ENCODE data around the gene CUX1.

Gene CUX1

DNA sequence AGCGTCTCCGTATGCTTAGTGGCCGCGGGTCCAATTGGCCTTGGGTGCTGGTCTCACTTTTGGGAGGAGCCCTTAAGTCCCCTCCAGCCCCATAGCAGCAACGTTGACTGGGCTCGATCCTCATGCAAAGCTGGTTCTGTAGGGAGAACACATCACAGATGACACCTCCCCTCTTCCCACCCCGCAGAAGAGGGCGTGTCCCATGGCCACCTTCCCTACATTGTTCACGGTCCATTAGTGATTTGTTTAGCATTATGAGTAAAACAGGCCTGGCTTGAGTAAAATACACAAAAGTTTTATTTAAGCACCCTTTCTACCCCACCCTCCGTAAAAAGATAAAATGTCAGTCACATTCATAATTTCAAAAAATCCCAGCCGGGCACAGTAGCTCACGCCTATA, 380.2 kb downstream of the CUX1 start:
- DNase-seq, result no peak

DNA sequence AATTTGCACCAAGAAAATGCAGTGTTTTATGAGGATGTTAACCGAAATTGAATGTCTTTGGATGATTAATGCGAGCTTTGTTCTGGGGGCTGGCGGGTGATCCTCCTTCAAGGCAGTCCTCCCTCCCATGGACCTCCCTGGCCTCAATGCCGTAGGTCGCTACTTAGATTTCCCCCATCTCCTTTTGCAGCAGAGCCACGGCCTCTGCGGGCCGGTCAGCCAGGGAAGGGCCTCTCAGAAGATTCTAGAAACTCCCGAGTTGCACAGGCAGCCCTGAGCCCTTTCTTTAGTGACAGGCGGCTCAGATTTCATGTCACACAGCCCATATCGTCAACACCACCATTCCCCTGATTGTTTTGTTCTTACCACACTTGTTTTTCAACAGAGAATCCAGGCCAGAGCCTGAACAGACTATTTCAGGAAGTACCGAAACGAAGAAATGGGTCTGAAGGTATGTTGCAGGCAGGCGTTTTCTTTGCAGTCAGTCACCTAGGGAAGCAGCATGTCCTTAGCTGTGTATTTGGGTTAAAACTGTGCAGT, 381.1 kb downstream of the CUX1 start:
- DNase-seq, result no peak

DNA sequence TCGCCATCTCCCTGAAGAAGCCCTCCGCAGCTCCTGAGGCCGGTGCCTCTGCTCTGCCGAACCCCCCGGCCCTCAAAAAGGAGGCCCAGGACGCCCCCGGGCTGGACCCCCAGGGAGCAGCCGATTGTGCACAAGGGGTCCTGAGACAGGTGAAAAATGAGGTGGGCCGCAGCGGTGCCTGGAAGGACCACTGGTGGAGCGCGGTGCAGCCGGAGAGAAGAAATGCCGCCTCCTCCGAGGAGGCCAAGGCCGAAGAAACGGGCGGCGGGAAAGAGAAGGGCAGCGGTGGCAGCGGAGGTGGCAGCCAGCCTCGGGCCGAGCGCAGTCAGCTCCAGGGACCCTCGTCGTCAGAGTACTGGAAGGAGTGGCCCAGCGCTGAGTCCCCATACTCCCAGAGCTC, 384.1 kb downstream of the CUX1 start:
- no peak for DNase-seq

DNA sequence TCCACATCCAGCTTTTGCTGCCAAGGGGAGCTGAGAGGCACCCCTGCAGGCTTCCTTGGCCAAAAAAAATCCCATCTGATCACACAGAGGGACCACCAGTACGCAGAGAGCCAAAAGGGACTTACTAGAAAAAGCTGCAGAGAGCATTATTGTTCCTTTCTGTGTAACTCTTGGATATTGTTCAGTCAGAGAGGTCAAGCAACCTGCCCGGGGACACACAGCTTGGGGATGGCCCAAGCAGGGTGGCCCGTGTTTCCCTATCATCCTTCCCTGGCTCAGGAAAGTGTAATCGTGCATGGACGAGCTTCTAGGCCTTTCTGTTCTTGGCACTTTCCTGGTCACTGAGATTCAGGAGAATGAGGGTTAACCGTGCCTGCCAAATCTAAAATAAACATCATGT, 385.1 kb downstream of the CUX1 start:
- no peak for DNase-seq

DNA sequence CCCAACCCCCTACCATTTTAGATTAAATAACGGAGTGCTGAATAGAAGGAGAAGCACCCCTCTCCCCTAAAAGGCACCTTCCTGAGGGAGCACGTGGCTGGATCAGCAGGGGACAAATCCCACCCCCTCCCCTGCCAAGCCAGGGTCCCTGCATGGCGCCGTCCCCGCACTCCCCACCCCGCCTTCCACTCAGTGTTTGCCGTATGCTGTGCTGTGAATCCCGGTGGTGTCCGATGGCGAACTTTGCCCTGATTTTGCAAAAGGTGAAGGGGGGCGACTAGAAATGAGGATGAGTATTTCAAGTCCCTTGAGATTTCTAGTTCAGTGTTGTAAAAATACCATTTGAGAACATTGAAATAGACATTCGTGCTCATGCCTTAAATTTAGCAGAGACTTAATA, 385.8 kb downstream of the CUX1 start:
- DNase-seq, result no peak

DNA sequence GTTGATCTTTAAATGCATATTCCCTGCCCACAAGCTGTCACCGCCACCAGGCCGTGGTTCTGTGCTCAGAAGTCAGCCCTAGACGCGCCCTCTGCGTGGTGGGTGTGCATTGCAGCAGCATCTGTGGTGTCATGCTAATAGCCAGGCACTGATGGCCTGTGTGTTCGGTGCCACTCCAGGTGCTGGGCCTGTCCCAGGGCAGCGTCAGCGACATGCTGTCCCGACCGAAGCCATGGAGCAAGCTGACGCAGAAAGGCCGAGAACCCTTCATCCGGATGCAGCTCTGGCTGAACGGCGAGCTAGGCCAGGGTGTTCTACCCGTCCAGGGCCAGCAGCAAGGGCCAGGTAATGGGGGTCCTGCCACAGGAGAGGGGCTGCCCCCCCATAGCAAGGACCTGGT, 386.8 kb downstream of the CUX1 start:
- DNase-seq, result no peak

DNA sequence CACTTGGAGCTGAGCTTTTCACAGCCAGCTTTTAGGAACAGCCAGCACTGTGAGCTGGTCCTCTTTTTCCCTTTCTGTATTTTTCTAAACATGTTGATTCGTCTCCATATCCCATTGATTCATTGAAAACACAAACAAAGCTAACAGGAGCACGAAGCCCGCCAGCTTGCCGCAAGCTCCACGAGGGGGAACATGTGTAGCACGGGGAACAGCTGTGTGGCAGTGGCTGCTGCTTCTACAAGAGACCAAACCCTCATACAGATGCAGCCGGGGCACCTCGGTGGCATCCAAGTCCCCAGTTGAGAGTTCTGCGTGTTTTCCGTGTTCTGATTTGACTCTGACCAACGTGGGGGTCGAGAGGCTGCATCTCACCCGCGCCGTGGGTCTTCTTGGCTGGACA, 388.5 kb downstream of the CUX1 start:
- no peak for DNase-seq

DNA sequence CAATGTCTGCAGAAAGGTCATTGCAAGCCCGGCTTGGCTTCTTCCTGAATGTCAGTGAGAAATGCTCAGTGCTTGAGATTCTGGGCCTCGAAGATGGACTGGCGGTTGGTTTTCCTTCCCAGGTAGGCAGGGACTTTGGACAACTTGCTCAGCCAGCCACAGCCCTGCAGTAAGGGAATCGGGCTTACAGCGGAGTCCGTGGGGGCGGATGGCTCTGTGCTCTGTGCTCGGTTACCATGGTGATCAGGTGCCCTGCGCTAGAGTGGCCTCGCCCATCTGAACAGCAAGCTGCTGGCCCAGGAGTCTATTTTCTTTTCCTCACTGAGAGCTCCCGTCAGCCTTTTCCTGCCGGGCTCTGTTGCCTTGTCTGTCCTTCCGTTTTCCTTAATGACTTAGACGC, 391.4 kb downstream of the CUX1 start:
- no peak for DNase-seq

DNA sequence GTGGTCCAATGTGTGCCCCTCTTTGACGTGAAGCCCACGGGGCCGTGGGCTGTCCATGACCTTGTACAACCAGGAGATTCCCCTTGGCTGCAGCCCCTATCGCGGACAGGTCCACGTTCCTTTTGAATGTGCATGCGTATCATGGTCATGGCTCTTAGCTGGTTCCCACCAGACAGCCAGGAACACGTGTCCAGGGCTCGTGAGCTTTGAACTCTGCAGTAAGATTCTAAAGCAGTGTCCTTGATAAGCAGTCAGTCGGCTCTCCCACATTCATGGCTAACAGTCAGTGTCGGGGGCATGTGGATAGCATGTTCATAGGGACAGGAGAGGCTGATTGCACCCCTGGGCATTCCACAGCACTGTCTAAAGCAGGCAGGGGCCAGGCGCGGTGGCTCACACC, 393.4 kb downstream of the CUX1 start:
- no peak for DNase-seq

DNA sequence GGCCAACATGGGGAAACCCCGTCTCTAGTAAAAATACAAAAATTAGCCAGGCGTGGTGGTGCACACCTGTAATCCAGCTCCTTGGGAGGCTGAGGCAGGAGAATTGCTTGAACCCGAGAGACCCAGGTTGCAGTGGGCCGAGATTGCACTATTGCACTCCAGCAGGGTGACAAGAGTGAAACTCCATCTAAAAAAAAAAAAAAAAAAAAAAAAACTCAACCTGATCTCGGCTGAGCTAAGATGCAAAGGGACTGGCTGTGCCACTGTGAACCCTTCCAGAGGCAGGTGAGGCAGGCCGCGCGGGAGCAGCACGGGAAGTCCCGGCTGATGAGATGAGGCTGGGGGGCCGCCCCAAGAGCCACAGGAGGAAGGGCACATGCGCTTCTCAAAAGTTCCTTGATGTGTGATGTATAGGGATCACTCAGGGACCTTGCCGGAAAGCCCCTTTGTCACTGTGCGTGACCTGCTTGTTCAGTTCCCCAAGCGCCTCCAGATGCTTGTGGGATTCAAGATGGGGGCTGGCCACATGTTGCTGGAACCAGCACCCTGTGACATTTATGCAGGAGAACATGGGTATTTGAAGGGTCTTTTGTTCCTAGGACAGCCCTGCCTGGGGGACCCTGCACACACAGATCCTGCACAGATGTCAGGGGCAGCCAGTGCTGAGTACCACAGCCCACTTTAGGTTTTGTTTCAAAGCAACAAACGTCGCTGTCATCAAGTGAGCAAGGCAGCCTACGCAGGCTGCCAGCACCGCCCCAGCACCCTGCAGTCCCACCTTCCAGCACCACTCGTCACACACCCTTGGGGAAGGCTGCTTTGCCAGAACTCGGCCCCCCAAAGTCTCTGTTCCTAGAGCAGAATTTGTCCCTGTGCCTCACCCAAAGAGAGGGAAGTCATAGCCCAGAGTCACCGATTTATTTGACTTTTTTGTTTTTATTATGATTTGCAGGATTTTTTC, 394.4 kb downstream of the CUX1 start:
- no peak for DNase-seq

DNA sequence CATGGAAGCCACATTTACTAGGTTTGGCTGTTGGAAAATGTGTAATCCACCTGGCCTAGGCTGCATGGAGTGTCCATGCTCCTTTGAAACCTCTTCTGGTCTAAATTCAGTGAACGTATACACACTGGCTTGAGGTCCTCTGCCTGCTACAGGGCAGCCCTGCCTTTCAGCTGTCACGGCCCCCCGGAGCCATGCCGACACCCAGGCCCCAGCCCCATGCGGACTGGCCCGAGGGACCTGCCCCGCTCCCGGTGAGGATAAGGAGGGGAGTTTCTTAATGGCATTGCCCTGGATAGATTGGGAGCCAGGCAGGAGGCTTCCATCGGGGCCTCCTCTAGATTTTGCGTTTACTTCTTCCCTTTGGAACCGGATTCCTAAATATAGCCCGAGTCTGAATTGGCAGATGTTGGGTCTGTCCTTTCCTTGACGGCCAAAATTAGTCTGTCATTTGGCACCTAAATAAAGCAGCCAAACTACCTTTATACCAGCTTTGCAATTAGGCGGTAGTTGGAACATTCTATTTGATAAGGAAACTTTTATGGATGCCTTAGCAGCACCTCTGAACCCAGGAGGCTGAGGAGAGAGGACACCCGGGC, 397.1 kb downstream of the CUX1 start:
- DNase-seq, result no peak

DNA sequence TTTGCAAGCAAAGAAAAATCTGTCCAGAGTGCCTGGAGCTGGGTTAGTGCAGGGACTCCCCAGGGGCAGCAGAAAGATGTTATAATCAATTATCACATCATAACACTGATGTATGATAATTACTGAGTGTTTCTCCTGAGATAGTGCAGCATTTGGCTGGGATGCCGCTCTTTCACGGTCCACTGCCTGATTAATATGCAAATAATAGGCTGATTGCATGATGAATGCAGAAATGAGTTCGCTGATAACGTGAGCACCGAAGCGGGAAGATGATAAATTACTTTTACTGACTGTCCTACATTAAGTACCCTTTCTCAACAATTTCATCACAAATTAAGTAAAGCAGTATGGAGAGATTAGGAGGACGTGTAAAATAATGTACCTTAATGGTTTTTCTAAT, 397.8 kb downstream of the CUX1 start:
- DNase-seq, result no peak

DNA sequence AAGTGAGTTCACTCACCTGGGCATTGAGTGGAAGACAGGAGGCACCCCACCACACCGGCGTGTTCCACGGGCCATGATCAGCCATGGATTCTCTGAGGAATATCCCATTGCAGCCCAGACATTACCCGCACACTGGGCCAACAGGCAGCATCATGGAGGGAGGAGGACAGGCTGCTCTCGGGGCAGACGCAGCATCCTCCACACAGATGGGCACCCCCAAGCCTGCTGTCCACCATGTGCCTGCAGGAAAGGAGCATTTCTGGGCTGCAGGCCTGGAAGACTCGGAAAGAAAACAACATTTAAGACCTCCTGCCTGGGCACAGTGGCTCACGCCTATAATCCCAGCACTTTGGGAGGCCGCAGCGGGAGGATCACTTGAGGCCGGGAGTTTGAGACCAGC, 398.3 kb downstream of the CUX1 start:
- no peak for DNase-seq

DNA sequence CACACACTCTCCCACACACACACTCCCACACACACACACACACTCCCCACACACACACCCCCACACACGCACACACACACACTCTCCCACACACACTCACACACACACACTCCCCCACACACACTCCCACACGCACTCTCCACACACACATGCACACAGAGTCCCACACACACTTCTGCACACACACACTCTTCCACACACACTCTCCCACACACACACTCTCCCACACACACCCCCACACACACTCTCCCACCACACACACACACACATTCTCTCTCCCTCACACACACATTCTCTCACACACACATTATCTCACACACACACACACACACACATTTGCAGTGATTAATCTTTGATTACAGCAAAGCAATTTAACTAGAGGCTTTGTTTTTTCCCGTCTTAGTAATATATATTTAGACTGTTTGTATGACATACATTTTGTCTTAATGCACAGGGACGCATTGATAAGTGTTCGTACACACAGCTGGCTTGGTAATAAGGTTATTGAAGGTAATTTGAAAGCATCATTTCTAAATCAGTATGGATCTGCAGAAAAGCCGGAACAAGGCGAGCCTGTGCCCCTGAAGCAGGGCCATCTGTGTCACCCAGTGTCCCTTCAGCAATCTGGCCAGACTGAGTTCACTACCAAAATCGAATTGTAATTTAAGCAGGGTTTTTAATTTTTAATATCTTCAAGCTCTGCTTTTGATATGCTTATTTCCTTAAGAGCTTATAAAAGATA, 399.3 kb downstream of the CUX1 start:
- no peak for DNase-seq

DNA sequence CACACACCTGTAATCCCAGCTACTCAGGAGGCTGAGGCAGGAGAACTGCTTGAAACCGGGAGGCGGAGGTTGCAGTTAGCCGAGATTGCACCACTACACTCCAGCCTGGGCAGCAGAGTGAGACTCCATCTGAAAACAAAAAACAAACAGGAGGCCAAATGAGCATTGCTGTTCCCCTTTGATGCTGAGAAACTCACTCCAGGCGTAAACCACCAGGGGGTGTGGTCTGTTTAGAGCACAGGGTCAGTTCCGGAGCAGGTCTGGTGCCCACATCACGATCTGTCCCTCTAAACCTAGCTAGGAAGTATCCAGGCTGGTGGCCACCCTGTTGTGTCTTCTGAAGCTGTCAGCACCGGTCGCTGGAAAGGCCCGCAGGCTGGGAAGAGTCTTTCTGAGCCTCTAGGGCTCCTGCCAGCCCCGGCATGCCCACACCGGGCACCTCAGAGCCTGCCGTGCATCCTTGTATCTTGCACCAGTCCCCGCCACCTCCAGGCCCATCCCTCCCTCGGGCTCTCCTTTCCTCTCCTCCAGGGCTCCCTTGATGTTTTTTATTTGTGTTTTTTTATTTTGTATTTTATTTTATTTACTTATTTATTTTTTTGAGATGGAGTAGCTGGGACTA, 402.9 kb downstream of the CUX1 start:
- no peak for DNase-seq

DNA sequence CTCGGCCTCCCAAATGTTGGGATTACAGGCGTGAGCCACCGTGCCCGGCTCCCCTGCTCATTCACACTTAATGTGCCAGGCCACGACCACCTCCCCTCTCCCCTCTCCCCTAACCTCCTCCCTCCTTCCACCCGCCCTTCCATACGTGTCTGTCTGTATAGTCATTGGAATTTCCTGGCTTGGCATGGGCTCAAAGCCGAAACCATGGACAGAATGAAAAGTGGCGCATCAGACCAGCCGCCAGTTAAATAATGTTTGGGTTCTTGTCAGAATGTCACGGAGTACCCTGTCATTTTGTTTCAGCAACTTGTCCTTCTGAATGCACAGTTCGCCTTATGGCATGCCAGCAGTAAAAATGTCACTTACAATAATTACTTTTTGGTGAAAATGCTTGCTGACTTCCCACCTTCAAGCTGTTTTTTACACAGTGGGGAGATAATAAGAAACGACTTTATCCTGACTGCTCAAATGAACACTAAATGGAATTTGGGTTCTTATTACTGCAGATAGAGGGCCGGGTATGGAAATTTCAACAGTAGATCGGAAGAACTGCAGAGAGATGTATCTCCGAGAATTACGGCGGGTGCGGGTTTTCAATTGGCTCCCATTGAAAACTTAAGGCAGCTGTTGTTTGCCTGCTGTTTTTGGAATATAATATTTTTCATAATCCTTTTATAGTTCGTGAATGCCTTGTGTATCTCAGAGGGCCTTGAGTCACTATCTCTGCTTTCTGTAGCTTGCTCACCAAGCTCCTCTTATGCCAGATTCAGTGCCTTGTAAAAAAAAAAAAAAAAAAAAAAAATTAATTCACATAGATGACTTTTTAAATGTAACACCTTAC, 403.8 kb downstream of the CUX1 start:
- no peak for DNase-seq

DNA sequence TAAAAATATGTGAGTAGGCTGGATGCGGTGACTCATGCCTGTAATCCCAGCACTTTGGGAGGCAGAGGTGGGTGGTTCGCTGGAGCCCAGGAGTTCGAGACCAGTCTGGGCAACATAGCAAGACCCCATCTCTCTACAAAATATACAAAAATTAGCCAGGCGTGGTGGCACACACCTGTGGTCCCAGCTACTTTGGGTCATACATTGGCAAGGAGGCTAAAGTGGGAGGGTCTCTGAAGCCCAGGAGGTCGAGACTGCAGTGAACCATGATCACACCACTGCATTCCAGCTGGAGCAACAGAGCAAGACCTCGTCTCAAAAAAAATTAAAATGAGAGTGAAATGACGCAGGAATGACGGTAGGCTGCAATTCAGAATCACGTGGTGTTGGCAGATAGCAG, 404.5 kb downstream of the CUX1 start:
- no peak for DNase-seq

DNA sequence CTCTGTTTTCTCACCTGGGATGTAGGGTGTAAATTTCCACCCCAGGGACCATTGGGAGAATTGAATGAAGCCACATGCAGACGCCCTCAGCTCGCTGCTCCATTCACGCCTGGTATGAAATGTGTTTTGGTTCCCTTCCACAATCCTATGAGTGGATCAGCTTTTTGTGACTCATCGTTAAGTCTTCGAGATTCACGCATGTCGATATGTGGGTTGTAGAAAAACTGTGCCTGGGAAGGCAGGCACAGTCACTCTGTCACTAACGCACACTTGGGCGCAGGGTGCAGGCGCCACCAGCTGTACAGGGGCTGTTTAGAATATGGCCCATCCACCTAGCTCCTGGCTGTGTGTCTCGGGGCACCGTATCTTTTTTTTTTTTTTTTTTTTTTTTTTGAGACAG, 405.0 kb downstream of the CUX1 start:
- no peak for DNase-seq

DNA sequence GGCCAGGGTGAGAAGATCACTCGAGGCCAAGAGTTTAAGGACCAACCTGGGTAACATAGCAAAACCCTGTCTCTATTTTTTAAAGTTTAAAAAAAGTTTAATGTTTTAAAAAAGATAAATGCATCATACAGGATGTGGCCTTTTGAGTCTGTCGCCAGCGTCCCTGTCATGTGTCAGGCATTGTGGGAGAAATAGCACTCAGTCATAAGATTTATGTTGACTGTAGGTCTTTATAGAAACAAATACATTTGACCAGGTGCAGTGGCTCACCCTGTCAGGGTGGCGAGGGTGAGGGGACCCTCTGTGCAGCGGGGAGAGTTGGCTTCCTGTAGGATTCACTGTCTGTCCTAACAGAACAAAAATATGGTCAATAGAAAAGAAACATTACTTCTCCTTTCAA, 405.8 kb downstream of the CUX1 start:
- DNase-seq, result no peak

DNA sequence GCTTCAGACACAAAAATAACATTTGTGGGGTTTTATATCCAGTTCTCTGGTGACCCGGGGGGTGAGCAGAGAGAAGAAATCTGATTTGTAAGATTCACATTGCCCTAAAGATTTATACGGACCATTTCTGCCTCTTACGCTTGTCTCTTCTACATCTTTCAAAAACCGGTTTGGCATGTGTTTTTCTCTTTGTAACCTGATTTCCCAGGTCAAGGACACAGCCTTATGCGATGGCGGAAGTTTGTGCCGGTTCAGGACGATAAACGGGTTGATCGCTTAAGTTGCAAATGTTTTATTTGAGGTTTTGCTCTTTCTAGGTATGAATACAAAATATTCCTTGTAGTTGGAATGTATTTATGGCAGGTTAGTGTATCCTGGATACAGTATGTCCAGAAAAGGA, 407.6 kb downstream of the CUX1 start:
- no peak for DNase-seq

DNA sequence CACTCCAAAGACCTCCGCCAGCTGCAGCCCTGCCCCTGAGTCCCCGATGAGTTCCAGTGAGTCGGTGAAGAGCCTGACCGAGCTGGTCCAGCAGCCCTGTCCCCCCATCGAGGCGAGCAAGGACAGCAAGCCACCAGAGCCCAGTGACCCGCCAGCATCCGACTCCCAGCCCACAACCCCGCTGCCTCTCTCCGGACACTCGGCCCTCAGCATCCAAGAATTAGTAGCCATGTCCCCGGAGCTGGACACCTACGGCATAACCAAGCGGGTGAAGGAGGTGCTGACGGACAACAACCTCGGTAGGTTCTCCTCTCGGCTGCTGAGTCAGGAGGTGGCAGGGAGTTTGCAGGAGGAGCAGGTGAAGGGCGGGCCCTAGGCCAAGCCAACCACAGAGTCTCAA, 409.9 kb downstream of the CUX1 start:
- DNase-seq, result no peak

DNA sequence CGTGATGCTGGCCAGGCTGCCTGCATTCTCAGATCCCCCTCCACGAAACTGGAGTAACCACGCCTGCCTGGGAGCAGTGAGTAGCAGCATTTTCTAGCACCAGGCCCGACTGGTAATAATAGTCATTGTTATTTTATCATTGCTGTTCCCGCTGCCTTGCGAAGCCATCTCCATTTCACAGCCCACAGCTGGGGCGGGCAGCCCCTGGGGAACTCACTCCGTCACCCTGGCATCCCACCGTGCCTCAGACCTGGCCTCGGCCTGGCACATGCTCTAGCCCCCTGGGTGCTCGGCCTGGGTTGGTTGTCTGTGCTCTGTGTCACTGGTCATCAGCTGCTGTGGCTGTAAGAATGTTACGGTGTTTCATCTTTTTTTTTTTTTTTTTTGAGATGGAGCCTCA, 411.5 kb downstream of the CUX1 start:
- no peak for DNase-seq
